GM15510 (cell line): ENCODE results near the gene ZNF582.

ENCODE experiments used
- POLR2A ChIP-seq: IDR thresholded peaks from 3 replicates; pipeline ENCODE4 v1.6.1; 2011; ENCODE audit warnings: borderline replicate concordance; ENCODE audit not compliant: insufficient read length; ENCODE audit errors: extremely low read depth

The ZNF582 gene

GRCh38 chr19:56369886-56370676, 23.3 kb downstream of the ZNF582 start:
- no peak for TF ChIP-seq POLR2A

- TF ChIP-seq POLR2A, result peak; percentile 24
Measured at GRCh38 chr19:56367829-56368711, 25.3 kb downstream of the ZNF582 start.

DNA sequence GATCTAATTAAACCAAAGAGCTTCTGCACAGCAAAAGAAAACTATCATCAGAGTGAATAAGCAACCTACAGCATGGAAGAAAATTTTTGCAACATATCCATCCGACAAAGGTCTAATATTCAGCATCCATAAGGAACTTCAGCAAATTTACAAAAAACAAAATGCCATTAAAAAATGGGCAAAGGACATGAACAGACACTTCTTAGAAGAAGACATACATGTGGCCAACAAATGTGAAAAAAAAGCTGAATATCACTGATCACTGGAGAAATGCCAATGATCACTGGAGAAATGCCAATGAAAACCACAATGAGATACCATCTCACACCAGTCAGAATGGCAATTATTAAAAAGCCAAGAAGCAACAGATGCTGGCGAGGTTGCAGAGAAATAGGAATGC, 32.5 kb downstream of the ZNF582 start:
- TF ChIP-seq POLR2A, result no peak

DNA sequence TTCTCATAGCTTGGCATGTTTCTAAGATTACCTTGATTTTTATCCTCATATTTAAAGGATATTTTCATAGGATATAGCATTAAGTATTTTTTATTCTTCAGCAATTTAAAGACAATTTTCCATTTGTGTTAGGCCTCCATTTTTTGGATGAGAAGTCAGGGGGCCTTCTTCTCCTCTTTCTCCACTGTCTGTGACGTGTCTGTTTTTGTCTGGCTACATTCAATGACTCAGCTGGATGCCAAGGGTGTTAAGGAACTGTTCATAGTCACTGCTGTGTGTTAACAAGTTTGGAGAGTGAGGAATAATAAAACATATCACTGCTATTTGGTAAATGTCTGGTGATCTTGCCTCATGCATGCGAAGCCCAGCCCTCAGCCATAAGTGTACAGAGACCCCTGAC, 36.4 kb downstream of the ZNF582 start:
- TF ChIP-seq POLR2A, result no peak

DNA sequence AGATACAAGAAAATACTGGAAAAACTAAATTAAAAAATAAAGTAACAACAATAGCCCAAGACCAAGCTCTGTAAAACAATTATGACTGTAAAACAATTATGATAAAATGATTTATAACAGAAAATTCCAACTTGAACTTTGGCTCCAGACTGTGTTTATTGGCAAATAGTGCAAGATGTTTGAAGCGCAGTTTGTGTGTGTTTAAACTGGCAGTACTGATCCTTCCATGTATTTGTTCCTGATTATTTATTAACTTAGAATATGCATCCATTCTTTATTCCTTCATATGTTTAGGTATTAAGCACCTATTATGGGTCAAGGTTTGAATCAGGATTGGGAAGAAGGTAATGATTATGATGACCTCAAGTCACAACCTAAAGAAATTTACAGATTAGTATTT, 37.8 kb downstream of the ZNF582 start:
- TF ChIP-seq POLR2A, result no peak

DNA sequence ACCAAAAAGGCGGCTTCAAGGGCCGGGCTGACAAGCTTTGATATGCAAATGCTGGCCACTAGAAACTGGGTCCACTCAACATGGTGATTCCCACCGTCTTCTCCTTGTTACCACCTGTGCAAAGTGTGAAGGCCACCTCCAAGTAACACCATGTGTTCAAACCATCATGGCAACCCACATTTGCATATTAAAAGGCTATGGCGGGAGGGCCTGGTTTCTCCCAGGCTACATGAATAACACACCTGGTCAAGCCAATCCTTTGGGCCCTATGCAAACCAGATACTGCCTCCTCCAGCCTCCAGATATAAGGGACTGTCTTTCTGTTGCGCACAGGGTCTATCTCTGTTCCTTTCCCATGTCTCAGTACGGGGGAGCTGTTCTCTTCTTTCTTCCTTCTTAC, 42.1 kb downstream of the ZNF582 start:
- no peak for TF ChIP-seq POLR2A

DNA sequence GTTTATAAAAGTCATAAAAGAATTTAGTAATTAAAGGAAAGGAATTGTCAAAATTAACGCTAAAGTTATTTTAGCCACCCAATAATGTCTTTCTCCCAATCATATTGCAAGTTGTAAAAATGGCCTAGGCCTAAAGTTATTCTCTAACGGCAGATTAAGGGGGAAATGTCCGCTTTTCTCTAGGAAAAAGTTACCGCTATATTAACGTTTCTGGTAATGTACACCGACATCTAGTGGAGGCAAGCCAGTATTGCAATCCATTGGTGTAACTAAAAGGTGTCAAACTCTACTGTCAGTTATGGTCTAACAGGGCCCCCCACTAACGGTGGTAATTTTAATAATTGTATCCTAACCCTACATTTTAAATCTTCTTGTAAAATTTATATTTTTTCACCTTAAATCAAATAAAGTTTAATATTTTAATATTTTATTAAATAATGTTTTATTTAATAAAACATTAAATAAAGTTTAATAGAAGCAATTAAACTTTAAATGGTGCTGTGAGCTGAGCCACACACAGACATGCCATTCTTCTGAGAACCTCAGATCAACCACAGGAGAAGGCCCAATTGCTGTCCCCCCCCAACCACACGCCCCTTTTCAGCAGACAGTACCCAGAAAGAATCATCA, 42.8 kb downstream of the ZNF582 start:
- TF ChIP-seq POLR2A, result no peak

DNA sequence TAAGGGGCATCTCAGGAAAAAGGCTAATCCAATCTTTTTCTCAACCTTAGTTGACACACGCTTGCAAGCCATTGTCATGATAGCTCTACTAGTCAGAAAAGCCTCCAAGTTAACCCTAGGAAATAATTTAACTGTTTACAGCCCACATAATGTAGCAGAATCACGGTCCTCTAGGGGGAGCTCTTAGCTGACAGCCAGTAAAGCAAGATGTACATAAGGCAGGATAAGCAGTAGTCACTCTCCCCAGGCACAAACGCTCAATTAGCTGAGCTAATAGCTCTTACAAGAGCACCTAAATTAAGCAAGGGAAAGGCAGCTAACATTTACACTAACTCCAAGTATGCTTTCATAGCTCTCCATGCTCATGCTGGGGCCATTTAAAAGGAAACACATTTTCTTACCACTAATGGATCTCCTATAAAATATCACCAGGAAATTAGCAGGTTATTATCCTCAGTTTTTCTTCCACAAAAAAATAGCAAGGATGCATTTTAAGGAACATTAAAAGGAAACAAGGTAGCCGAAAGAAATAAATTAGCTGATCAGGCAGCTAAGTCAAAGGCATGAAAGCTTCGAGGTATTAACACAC, 45.0 kb downstream of the ZNF582 start:
- no peak for TF ChIP-seq POLR2A

GRCh38 chr19:56347163-56347778, 46.1 kb downstream of the ZNF582 start:
- no peak for TF ChIP-seq POLR2A

DNA sequence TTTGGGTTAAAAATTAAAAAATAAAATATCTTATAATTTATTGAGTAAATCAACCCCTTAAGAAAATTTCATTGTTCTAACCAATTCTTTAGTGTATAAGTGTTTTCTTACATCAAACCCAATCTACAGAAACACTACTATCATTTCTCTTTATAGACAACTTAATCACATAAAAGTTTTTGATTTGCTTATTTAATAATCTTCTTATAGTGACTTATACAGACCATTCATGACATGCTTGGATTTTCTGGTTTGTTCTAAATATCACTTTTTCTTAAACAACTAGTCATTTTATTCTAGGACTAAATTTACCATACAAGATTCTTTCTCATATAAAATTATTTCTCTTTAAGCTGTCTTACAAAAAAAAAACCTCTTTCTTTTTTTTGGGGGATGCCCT, 51.4 kb downstream of the ZNF582 start:
- no peak for TF ChIP-seq POLR2A

DNA sequence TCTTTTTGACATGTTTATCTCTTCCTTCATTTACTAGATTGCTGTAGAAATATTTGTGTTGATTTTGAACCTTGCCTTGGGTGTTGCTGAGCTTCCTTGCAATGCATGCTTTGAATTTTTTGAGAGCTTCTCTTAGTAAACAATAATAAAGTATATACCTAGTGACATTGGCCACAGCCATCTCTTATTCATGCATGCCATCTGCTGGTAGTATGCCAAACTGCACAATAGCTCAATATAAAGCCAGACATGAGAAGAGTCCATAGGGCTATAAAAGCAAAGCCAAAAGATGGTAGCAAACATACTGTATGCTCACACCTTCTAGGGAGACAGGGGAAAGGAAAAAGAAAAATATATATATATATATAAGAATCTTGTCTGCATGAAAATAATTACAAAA, 59.8 kb downstream of the ZNF582 start:
- TF ChIP-seq POLR2A, result no peak
